A172 (cell line): ENCODE measurements around the gene YTHDF1. TPM values are rescaled to one million over a fixed set of nuclear protein-coding genes. Genes with fewer than 3 reads are reported as not detected.

Source experiments
- DNase-seq: peaks from one replicate; pipeline ENCODE4 v3.0.0-alpha.2; 2015; ENCODE audit warnings: low spot score
- total RNA-seq: library from RNA; depleted of rRNA; stranded (reverse); fragments of >200 nt; shearing (Covaris generic); gene quantifications from 2 replicates; pipeline ENCODE4 v1.2.3, GENCODE V29; 2014

YTHDF1 gene
- total RNA-seq, 1 experiment from 2014 or later: 21.7 TPM

GRCh38 chr20:63208346-63208909 is 7.5 kb downstream of the YTHDF1 start:
- no peak for DNase-seq

DNA sequence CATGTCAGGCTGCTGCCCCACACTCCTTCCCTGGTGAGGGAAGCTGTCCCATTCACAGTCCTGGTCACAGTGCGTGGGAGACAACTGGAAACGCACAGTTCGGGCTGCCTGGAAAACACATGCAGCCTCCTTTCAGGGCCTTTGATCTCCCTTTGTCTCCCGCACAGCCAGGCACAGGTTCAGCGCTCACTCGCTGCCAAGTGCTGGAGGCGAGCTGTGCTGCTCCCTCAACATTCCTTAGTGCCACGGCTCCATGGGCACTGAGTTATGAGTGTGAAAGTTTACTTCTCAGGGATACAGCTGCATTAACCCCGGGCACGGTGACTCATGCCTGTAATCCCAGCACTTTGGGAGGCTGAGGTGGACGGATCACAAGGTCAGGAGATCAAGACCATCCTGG is 9.1 kb downstream of the YTHDF1 start:
- DNase-seq: peak; percentile 85

- DNase-seq: no peak
These were observed 10.0 kb downstream of the YTHDF1 start for GRCh38 chr20:63205896-63206295.

- DNase-seq: no peak
These were observed 11.6 kb downstream of the YTHDF1 start for GRCh38 chr20:63204362-63204761.

DNA sequence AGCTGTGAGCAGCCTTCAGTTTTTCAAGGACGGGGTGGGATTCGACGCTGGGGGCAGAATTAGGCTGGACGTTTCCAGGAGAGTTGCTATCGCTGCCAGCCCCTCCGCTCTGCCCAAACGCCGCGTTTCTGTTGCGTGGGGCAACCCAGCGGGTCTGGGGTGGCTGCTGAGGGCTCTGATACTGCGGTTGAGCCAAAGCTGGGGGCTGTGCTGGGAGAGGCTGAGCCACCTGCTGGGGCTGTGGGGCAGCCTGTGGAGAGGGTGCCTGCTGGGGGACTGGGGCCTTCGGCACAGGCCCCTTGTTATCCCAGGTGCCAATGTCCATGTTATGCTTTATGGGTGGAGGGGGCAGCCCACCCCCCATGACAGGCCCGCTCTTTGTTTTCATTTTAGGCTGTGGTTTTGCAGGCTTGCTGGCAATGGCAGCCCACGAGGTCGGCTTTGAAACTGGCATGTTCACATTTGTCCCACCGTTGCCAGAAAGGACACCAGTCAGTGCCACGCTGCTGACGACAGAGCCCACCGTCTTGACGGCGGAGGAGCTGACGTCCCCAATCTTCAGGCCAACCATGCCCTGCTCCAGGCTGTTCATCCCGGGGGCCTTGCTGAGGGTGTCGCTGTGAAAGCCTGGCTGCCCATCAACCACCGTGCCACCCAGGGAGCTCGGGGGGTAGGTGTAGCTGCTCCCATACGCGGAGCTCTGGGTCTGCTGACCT is 13.0 kb downstream of the YTHDF1 start:
- DNase-seq: no peak

- no peak for DNase-seq
These were observed 13.9 kb downstream of the YTHDF1 start for GRCh38 chr20:63202021-63202420.

DNA sequence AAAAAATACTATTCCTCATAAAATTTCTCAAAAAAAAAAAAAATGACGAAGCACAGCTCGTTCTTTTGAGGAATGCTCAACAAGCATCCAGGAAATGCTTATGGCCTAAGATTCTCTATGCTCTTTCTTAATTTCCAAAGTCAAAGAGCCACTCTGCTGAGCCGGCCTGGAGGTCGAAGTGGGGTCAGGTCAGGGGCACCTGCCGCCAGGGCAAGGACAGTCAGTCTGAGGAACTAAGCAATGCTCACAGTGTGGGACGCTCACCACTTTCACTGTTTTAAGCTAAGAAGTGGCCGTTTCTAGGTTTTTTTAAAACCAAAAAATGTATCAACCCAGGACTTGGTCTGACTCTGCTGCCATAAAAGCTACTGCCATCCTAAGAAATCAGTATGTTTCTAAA is 17.3 kb downstream of the YTHDF1 start:
- no peak for DNase-seq

DNA sequence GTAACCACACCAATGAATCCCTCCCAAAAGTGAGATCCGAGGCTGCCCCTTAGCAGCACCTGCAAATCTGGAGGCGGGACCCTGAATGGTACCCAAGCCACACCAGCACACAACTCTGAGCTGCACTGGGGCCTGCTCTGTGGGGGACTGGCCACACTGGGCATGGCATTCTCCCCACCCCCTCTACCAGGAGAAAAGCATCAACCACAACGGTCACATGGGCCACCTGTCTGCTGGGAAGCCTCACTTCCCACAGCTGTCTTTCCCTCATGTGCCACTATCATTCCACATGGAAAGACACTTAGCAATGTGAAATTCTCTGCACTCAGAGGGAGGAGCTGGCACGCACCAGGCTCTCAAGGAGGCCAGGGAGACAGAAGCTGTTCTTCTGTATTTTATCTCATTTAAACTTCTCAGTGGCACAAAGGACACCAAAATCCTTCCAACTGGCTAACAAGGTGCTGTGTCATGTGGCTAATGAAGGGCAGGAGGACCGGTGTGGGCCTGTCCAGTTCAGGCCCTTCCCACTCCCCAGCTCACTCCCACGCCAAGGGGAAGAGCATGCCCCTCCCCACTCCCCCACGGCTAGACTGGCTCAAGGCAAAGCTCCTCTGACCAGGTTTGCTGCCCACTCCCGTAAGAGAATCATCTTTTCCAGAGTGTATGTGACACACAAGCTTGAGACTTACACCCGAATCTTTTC is 19.0 kb downstream of the YTHDF1 start:
- peak; percentile 28 for DNase-seq

DNA sequence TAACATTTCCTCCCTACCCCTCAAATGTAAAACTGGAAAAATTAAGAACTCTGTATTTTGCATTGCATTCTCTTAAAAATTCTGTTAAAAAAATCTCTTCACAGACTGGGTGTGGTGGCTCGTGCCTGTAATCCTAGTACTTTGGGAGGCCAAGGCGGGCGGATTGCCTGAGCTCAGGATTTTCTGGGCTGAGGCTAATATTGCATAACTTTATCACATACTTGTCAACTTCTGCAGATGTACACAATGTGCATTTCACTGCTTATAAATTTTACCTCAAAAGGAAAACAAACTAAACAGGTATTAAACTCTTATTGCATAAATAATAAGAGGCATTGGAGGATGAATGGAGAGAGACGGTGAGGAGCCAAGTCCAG is 21.1 kb downstream of the YTHDF1 start:
- DNase-seq: no peak

GRCh38 chr20:63194007-63194796 is 21.7 kb downstream of the YTHDF1 start:
- no peak for DNase-seq

DNA sequence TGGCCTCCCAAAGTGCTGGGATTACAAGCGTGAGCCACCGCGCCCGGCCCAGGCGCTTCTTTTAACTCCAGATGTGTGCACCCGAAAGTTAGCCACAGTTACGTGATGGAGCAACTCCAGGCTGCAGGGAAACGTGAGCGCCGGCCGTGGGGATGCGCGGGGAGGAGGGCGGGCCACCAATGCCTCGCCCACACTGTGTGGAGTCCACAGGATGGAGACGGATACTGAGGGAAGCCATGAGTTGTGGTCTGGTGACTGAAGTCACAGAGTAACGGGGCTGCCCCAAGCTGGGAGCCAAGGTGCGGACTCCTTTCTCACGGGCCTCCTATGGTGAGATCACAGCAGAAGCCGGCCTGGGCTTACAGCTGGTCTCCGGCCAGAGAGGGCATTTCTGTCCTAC is 23.2 kb downstream of the YTHDF1 start:
- no peak for DNase-seq

GRCh38 chr20:63191400-63191799 is 24.5 kb downstream of the YTHDF1 start:
- DNase-seq: peak; percentile 83

GRCh38 chr20:63190828-63191227 is 25.1 kb downstream of the YTHDF1 start:
- DNase-seq: no peak

GRCh38 chr20:63189846-63190559 is 25.9 kb downstream of the YTHDF1 start:
- DNase-seq: no peak

- DNase-seq: no peak
These were observed 26.6 kb downstream of the YTHDF1 start for GRCh38 chr20:63189322-63189642.

- no peak for DNase-seq
These were observed 27.1 kb downstream of the YTHDF1 start for GRCh38 chr20:63188641-63189321.

- DNase-seq: no peak
These were observed 27.8 kb downstream of the YTHDF1 start for GRCh38 chr20:63188159-63188442.

DNA sequence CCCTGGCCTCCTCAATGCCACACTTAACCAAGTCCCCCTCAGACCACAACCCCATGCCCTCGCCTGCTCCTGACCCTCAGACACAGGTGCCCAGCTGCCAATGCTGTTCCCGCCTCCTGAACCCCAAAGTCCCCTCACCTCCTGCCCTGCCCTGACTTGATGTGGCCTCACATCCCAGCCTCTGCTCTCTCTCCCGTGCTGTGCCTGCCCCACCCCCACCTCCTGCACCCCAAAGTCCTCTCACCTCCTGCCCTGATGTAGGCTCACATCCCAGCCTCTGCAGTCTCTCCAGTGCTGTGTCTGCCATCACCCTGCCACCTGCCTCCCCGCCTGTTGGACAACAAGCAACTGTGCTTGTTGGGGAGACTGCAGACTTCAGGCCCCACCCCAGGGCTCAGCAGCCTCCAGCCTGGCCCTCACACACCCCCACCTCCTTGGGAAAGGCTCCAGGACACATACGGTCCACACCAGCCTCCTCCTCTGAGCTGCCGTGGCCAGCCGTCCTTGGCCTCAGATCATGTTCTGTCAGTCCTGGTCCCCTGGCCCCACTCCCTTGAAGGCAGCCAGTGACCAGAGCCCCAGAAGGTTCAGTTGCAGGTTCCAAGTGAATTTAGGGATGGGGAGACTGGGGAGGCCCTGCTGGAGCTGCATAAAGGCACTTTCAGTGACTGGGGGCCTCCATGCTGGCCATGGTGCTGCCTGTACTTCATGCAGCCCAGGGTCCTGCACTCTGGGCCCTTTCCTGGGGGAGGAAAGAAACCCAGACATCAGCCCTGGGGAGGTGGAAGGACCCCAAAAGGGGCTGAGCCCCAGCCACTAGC is 28.4 kb downstream of the YTHDF1 start:
- DNase-seq: no peak

GRCh38 chr20:63186528-63187316 is 29.2 kb downstream of the YTHDF1 start:
- DNase-seq: peak; percentile 67

DNA sequence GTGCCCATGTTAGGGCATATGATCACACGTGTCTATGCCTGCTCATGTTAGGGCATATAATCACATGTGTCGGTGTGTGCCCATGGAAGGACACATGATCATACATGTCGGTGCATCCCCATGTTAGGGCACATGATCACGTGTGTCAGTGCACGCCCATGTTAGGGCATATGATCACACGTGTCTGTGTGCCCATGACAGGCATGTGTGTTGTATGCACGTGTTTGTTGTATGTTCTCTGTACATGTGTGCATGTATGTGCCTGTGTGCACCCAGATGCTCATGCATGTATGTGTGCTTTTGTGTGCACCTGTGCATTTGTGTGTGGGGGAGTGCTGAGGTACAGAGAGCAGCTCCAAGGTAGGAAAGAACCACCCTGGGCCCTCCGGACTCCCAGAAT is 29.8 kb downstream of the YTHDF1 start:
- no peak for DNase-seq
